GM23338 (cell line): ENCODE data around the gene ALPP. TPM values are rescaled to one million over a fixed set of nuclear protein-coding genes. Genes with fewer than 3 reads are reported as not detected.

ENCODE experiments used
- ATAC-seq: fragments of 200-7000 bp; cut with Tn5 transposase; 3 replicates; pipeline ENCODE4 v1.9.1; 2020
- DNase-seq: peaks from one replicate; pipeline ENCODE4 v3.0.0-alpha.2; 2015; ENCODE audit warnings: low spot score
- H2AFZ ChIP-seq: fragments of 200-600 bp; sonication (generic); 2 replicates; pipeline ENCODE4 v1.8.0; 2016; ENCODE audit warnings: antibody characterized with exemption, mild to moderate bottlenecking, moderate library complexity
- H3F3A ChIP-seq: fragments of 200-600 bp; sonication (generic); replicated peaks from 2 replicates; pipeline ENCODE4 v1.8.0; 2017; ENCODE audit warnings: antibody characterized with exemption, mixed run types, low read depth
- H3K27ac ChIP-seq: fragments of 200-600 bp; sonication (generic); 2 replicates; pipeline ENCODE4 v1.6.1; 2016; ENCODE audit warnings: low read depth
- H3K27me3 ChIP-seq: fragments of 200-600 bp; sonication (generic); 2 replicates; pipeline ENCODE4 v1.8.0; 2016; ENCODE audit warnings: mild to moderate bottlenecking, mixed run types, moderate library complexity; ENCODE audit not compliant: insufficient read depth
- H3K36me3 ChIP-seq: fragments of 200-600 bp; sonication (generic); 2 replicates; pipeline ENCODE4 v1.8.0; 2016; ENCODE audit warnings: mild to moderate bottlenecking; ENCODE audit not compliant: insufficient read depth
- H3K4me1 ChIP-seq: fragments of 200-600 bp; sonication (generic); 2 replicates; pipeline ENCODE4 v1.8.0; 2016; ENCODE audit warnings: mild to moderate bottlenecking, moderate library complexity; ENCODE audit not compliant: insufficient read depth
- H3K4me2 ChIP-seq: fragments of 200-600 bp; sonication (generic); 2 replicates; pipeline ENCODE4 v1.7.1; 2017; ENCODE audit warnings: mixed run types
- H3K4me3 ChIP-seq: fragments of 200-600 bp; sonication (generic); 2 replicates; pipeline ENCODE4 v1.6.1; 2016; ENCODE audit warnings: mixed run types
- H3K79me2 ChIP-seq: fragments of 200-600 bp; sonication (generic); replicated peaks from 2 replicates; pipeline ENCODE4 v1.8.0; 2017; ENCODE audit warnings: mild to moderate bottlenecking; ENCODE audit not compliant: insufficient read depth
- H3K9me2 ChIP-seq: fragments of 200-600 bp; sonication (generic); 2 replicates; pipeline ENCODE4 v1.8.0; 2017; ENCODE audit not compliant: insufficient read depth
- H4K20me1 ChIP-seq: fragments of 200-600 bp; sonication (generic); replicated peaks from 2 replicates; pipeline ENCODE4 v1.8.0; 2017; ENCODE audit warnings: mild to moderate bottlenecking; ENCODE audit not compliant: insufficient read depth
- H3K27ac Mint-ChIP-seq: 2 replicates; pipeline ENCODE4 v1.8.0; 2020; ENCODE audit warnings: inconsistent platforms, mild to moderate bottlenecking, moderate library complexity, mixed read lengths
- H3K27me3 Mint-ChIP-seq: 3 replicates; pipeline ENCODE4 v1.8.0; 2022; ENCODE audit warnings: low read depth, mild to moderate bottlenecking, moderate library complexity, mixed read lengths, inconsistent platforms; ENCODE audit not compliant: insufficient read depth, poor library complexity
- H3K36me3 Mint-ChIP-seq: 3 replicates; pipeline ENCODE4 v1.8.0; 2021; ENCODE audit warnings: low read depth, mild to moderate bottlenecking, inconsistent platforms, moderate library complexity, mixed read lengths
- H3K4me1 Mint-ChIP-seq: 3 replicates; pipeline ENCODE4 v1.8.0; 2020; ENCODE audit warnings: mild to moderate bottlenecking, inconsistent platforms, mixed read lengths
- H3K4me3 Mint-ChIP-seq: 3 replicates; pipeline ENCODE4 v1.8.0; 2021; ENCODE audit warnings: moderate library complexity, mild to moderate bottlenecking, inconsistent platforms, mixed read lengths
- H3K9me3 Mint-ChIP-seq: 3 replicates; pipeline ENCODE4 v1.8.0; 2020; ENCODE audit warnings: moderate library complexity, mild to moderate bottlenecking, inconsistent platforms, mixed read lengths
- CREB1 ChIP-seq: fragments of 250-450 bp; sonication (Bioruptor Pico); IDR thresholded peaks from 2 replicates; pipeline ENCODE4 v1.5.0; 2020; ENCODE audit warnings: low read depth, mild to moderate bottlenecking, moderate library complexity
- EZH2 ChIP-seq: fragments of 200-600 bp; sonication (generic); IDR thresholded peaks from one replicate; pipeline ENCODE4 v1.8.0; 2017; ENCODE audit warnings: antibody characterized with exemption, mild to moderate bottlenecking, low read depth; ENCODE audit not compliant: unreplicated experiment
- POLR2AphosphoS5 ChIP-seq: IDR thresholded peaks from 2 replicates; pipeline ENCODE4 v1.6.1; 2016; ENCODE audit warnings: antibody characterized with exemption, low read depth
- ZNF331 ChIP-seq: fragments of 250-450 bp; sonication (Bioruptor Pico); IDR thresholded peaks from 2 replicates; pipeline ENCODE4 v1.5.0; 2020; ENCODE audit warnings: low read depth, mild to moderate bottlenecking, moderate library complexity
- polyA plus RNA-seq: library from polyadenylated mRNA; unstranded; fragments of >200 nt; fragmentation: Nextera tagmentation; extraction: Ambion mirVana; gene quantifications from 2 replicates; pipeline ENCODE4 v1.2.1, GENCODE V29; 2016
- total RNA-seq: library from RNA; depleted of rRNA; stranded (reverse); fragments of >200 nt; shearing (Covaris generic); gene quantifications from 2 replicates; pipeline ENCODE4 v1.2.3, GENCODE V29; 2014
- TF ChIP-seq, protein P1 (sequence below): fragments of 250-450 bp; sonication (Bioruptor Pico); IDR thresholded peaks from 2 replicates; pipeline ENCODE4 v1.5.0; 2020; ENCODE audit warnings: mild to moderate bottlenecking, moderate library complexity

The ALPP gene
- total and polyA plus RNA-seq, 2 experiments from 2014 or later = 0.28 TPM; not detected in 1

DNA sequence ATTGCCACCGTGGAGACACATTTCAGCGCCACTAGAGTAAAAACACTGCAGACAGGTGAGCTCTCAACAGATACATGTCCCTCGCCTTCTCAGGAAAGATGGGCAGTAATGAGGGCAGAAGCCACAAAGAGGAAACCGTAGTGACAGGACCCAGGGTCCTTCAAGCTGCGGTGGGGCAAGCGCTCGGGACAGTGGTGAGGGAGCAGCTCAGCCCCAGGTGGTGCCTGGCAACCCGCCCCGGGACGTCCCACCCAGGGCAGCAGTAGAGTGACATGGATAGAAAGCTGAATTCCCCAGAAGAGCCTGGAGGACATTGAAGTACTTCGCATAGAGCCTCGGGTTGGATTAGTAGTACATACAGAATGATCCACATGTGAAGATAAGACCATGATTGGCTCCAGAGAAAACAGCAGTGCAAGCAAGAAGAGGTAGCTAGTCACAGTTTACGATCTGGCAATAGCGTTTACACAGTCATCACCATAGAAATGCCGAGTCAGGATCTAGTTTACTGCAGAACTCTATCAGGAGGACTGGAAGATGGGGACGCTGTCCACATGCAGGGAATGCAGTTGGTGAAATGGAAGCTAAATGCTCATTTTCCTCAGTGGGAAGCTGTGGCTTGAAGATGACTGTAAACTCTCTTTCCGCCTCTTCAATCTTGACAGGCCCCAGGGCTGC, 37.4 kb upstream of the ALPP start:
- DNase-seq = no peak

More for the DNA sequence above, 37.4 kb upstream of the ALPP start:
- Histone ChIP-seq H3K4me2 (no peak overlapping the region), H4K20me1 (no peaks in the 10 kb centered on the region), H3K36me3 (no peaks in the 10 kb centered on the region), H3K79me2 (no peaks in the 10 kb centered on the region), H3K4me3 (no peak overlapping the region), H3K4me1 (no peaks in the 10 kb centered on the region), H3F3A (no peaks in the 10 kb centered on the region), H3K27me3 (no peaks in the 10 kb centered on the region), H2AFZ (no peak overlapping the region), H3K27ac (no peak overlapping the region), H3K9me2 (no peaks in the 10 kb centered on the region)
- 0 out of 3 replicates have a peak, but pooled peaks cover 4% of the 10 kb centered on the region for H3K4me1 Mint-ChIP-seq
- H3K27me3 Mint-ChIP-seq = peaks cover 12% of the 10 kb centered on the region
- H3K4me3 Mint-ChIP-seq = no peak overlapping the region
- ATAC-seq = no peak
- no peak for TF ChIP-seq POLR2AphosphoS5
- TF ChIP-seq, protein P1, sequence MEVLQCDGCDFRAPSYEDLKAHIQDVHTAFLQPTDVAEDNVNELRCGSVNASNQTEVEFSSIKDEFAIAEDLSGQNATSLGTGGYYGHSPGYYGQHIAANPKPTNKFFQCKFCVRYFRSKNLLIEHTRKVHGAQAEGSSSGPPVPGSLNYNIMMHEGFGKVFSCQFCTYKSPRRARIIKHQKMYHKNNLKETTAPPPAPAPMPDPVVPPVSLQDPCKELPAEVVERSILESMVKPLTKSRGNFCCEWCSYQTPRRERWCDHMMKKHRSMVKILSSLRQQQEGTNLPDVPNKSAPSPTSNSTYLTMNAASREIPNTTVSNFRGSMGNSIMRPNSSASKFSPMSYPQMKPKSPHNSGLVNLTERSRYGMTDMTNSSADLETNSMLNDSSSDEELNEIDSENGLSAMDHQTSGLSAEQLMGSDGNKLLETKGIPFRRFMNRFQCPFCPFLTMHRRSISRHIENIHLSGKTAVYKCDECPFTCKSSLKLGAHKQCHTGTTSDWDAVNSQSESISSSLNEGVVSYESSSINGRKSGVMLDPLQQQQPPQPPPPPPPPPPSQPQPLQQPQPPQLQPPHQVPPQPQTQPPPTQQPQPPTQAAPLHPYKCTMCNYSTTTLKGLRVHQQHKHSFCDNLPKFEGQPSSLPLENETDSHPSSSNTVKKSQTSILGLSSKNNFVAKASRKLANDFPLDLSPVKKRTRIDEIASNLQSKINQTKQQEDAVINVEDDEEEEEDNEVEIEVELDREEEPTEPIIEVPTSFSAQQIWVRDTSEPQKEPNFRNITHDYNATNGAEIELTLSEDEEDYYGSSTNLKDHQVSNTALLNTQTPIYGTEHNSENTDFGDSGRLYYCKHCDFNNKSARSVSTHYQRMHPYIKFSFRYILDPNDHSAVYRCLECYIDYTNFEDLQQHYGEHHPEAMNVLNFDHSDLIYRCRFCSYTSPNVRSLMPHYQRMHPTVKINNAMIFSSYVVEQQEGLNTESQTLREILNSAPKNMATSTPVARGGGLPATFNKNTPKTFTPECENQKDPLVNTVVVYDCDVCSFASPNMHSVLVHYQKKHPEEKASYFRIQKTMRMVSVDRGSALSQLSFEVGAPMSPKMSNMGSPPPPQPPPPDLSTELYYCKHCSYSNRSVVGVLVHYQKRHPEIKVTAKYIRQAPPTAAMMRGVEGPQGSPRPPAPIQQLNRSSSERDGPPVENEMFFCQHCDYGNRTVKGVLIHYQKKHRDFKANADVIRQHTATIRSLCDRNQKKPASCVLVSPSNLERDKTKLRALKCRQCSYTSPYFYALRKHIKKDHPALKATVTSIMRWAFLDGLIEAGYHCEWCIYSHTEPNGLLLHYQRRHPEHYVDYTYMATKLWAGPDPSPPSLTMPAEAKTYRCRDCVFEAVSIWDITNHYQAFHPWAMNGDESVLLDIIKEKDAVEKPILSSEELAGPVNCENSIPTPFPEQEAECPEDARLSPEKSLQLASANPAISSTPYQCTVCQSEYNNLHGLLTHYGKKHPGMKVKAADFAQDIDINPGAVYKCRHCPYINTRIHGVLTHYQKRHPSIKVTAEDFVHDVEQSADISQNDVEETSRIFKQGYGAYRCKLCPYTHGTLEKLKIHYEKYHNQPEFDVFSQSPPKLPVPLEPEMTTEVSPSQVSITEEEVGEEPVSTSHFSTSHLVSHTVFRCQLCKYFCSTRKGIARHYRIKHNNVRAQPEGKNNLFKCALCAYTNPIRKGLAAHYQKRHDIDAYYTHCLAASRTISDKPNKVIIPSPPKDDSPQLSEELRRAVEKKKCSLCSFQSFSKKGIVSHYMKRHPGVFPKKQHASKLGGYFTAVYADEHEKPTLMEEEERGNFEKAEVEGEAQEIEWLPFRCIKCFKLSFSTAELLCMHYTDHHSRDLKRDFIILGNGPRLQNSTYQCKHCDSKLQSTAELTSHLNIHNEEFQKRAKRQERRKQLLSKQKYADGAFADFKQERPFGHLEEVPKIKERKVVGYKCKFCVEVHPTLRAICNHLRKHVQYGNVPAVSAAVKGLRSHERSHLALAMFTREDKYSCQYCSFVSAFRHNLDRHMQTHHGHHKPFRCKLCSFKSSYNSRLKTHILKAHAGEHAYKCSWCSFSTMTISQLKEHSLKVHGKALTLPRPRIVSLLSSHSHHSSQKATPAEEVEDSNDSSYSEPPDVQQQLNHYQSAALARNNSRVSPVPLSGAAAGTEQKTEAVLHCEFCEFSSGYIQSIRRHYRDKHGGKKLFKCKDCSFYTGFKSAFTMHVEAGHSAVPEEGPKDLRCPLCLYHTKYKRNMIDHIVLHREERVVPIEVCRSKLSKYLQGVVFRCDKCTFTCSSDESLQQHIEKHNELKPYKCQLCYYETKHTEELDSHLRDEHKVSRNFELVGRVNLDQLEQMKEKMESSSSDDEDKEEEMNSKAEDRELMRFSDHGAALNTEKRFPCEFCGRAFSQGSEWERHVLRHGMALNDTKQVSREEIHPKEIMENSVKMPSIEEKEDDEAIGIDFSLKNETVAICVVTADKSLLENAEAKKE (CRISPR knock-in tag) = no peak
- no peak for TF ChIP-seq CREB1
- TF ChIP-seq EZH2 = no peak
- no peak for TF ChIP-seq ZNF331 (CRISPR knock-in tag)
- H3K36me3 Mint-ChIP-seq = no peaks in the 10 kb centered on the region; the same call in 2 of the 3 replicates
- H3K9me3 Mint-ChIP-seq = no peaks in the 10 kb centered on the region
- H3K27ac Mint-ChIP-seq = no peak overlapping the region
